Hematopoietic multipotent progenitor cell treated with erythropoietin and hydrocortisone succinate and interleukin-3 and kit ligand, for 17 days (in vitro differentiated cells): ENCODE data around the gene COG4.
A peak's percentile ranks its signal among the peaks of the same experiment; 100 is the strongest.
"Not testable (repeated sequence)": the region's sequence is repeated elsewhere in the genome, so short reads cannot be mapped to it uniquely, and the experiment has no call there.

Source experiments
- DNase-seq: peaks from one replicate; pipeline ENCODE4 v3.0.0-alpha.2; 2015; ENCODE audit warnings: low spot score

COG4 gene

DNA sequence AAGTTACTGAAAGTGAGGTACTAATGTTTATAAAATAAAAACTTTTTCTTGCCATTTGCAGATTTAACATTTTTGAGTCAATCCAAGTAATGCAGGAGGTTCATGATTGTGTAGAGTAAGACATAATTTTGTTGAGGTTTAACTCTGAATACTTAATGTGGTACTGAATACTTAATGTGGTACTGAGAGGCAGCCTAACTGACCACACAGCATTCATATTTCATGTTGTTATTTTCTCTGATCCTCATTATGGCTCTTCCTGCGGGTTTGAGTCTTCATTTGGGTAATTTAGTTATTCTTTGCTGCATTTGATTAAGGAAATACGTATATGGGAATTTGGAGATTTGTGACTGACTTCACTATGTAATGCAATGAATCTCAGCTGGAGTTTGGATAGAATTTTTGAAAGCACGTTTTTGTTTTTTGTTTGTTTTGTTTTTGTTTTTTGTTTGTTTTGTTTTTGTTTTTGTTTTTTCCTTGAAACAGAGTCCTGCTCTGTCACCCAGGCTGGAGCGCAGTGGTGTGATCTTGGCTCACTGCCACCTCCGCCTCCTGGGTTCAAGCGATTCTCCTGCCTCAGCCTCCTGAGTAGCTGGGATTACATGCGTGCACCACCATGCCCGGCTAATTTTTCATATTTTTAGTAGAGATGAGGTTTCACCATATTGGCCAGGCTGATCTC, 4.1 kb upstream of the COG4 start:
- DNase-seq: peak; percentile 29

DNA sequence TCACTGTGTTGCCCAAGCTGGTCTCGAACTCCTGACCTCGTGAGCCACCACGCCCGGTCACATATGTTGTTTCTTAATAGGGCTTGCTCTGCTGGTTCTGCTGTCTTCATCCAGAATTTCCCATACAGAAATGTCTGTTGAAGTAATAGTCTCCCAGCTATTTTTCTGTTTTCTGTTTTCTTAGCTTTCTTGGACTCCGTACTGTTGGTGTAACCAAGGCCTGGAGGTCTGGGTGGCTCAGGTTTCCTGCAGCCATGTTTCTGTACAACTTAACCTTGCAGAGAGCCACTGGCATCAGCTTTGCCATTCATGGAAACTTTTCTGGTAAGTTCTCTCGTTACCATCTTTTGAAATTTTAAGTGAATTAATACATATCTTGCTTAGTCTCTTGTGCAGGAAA, 3.0 kb upstream of the COG4 start:
- no peak for DNase-seq

DNA sequence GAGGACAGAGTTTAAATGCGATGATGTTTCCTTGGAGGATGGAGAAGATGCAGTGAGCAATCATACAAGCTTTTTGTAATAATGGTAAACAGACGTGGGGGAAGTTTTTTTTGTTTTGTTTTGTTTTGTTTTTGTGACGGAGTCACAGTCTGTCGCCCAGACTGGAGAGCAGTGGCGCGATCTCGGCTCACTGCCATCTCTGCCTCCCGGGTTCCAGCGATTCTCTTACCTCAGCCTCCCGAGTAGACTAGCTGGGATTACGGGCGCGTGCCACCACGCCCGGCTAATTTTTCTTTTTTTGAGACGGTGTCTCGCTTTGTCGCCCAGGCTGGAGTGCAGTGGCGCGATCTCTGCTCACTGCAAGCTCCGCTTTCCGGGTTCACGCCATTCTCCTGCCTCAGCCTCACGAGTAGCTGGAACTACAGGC, 1.1 kb upstream of the COG4 start:
- DNase-seq: not testable (repeated sequence)

DNA sequence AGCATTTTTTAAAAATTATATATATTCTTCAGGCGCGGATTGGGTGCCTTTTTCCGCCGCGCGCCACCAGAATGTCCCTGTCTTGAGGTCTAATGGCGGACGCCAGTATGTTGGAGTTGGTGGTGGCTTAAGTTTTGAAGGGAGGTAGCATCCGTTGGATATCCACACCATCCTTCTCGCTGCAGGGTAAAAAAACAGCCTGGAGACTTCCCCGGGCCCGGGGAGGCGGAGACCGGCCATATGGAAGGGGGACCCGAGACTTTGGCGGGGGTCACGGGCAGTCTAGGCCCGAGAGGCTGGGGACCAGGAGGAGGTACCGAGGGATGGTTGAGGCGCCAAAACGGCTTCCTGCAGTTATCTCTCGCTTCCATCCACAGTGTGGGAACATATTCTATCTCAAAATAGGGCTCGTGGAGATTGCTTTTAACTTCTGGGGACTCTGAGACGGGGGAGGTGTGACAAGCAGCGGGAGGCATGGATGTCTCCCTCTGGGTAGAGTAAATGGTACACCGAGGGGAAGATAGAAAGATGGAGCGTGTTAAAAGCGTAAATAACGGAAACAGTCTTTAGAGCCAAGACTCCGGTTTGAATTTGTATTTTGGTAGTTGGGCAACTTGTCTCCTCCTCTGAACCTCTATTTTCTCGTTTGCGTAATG, 517 bp upstream of the COG4 start, which contains the start of gene SF3B3:
TSS of gene SF3B3 (plus strand) at position 74 of the 656 bp plus-strand sequence. CDS start 2,841 bp downstream, outside the sequence.
- no peak for DNase-seq

DNA sequence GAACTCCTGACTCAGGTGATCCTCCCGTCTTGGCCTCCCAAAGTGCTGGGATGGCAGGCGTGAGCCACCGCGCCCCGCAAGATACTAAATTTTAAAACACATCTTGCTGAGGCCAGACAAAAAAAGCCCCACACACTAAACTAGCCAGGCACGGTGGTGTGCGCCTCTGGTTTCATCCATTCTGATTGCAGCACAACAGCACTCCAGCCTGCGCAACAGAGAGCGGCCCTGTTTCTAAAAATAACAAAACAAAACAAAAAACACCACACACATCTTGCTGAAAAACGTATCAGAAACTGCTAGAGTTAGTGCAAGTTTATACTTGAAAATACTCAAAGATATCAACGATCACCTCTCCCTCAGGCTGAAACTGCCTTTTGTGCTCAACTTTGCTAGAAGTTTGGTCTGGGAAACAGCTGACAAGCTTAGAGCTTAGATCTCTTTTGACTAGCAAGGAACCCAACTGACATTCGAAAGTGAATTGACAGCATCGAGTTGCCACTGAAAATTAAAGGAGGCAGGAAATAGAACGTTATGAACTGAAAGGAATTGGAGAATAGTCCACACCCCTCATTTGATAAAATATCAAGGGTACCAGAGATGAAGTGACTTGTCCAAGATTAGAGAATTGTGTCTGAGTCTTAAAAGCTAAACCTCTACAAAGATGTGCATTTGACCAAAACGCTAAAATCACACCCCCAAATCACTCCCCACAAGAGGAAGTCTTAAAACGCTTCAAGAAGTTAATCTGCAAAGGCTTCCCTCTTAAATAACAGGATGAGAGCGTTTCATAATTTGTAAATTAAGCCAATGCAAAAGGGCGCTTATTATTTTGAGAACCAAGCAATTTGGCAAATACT, 908 bp downstream of the COG4 start:
- DNase-seq: peak; percentile 21

DNA sequence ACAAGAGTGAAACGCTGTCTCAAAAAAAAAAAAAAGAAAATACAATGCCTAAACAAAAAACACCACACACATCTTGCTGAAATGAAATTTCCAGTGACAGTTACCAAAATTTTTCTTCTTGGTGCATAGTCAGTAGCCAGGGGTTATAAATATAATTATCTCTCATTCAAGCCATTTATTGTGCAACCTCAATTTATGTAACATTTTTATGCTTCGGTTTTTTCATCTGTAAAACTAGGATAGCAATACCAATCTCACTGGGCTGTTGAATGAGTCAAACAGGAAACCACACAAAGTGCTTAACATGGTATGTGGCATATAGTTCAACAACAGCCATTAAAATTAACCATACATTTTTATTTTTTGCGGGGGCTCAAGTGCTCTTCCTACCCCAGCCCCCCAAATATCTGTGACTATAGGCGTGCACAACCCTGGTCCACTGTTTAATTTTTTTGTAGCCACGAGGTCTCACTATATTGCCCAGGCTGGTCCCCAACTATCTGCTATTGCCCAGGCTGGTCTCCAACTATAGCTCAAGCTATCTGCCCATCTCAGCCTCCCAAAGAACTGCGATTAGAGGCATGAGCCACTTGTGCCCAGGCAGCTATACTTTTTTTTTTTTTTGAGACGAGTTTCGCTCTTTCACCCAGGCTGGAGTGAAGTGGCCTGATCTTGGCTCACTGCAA, 2.6 kb downstream of the COG4 start:
- no peak for DNase-seq

DNA sequence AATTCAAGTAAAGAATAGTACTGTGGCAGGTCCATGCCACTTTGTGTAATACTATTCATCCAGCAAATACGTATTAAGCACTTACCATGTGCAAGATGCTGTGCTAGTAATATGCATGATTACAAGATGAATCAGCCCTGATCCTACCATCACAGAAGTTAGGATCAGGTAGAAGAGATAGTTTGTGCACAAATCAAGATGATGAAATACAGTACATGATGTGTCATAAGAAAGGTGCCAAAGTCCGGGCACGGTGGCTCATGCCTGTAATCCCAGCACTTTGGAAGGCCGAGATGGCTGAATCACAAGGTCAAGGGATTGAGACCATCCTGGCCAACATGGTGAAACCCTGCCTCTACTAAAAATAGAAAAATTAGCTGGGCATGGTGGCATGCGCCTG, 10.9 kb downstream of the COG4 start:
- no peak for DNase-seq

DNA sequence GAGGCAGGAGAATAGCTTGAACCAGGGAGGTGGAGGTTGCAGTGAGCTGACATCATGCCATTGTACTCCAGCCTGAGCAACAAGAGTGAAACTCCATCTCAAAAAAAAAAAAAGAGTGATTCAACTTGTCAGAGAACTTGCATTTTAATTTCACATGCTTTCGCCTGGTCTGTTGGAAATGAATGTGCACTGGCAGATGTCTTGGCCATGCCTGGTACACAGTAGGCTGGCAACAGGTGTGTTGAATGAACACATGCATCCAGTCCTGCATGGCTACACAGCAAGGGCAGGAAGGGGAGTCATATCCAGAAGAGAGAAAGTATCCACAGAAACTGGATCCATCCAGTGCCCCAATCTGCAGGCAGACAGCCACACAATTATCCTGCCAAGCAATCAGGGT, 11.5 kb downstream of the COG4 start:
- no peak for DNase-seq

DNA sequence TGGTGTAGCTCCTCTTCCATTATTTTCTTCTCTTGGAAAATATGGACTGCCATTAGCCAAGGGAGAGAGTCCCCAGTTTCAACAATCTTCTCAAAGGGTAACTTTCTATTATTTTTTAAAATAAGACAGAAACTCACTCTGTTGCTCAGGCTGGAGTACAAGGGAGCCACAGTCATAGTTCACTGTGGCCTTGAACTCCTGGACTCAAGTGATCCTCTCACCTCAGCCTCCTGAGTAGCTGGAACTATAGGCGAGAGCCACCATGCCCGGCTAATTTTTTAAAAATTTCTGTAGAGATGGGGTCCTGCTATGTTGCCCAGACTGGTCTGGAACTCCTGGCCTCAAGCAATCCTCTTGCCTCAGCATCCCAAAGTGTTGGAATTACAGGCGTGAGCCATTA, 13.1 kb downstream of the COG4 start:
- DNase-seq: no peak

DNA sequence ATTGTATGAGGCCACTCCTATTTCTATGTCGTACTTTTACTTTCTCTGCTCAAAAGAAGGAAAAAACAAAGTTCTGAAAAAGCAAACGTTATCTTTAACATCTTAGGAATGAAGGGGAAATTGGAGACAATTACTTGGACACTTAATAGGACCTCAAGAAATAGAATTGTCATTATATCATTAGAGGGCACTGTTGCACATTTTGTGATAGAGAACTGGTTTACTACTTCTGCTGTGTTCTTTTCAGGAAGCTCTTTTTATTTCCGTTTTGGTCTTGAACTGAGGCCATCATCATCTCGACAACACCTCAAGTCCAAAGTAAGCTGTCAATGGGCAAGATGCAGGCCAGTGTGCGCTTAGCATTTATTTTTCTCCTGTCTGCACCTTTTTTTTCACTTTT, 14.6 kb downstream of the COG4 start:
- DNase-seq: peak; percentile 21

DNA sequence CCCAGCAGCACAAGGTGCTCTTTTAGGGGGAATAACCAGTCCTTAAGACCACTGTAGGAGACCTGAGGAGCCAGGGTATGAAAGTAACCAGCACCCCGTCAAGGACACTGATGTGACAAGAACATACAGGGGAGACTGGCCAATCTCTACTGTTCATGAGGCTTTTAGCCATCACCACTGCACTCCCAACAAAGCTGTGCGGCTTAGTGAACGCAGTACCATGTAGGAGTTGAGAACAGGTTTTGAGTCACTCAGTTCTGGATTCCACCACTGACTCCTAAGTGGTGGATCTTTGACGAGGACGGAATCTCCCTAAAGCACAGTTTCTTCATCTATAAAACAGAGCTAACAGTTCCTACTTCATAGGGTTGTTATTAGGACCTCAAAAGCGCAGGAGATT, 26.8 kb downstream of the COG4 start:
- no peak for DNase-seq

DNA sequence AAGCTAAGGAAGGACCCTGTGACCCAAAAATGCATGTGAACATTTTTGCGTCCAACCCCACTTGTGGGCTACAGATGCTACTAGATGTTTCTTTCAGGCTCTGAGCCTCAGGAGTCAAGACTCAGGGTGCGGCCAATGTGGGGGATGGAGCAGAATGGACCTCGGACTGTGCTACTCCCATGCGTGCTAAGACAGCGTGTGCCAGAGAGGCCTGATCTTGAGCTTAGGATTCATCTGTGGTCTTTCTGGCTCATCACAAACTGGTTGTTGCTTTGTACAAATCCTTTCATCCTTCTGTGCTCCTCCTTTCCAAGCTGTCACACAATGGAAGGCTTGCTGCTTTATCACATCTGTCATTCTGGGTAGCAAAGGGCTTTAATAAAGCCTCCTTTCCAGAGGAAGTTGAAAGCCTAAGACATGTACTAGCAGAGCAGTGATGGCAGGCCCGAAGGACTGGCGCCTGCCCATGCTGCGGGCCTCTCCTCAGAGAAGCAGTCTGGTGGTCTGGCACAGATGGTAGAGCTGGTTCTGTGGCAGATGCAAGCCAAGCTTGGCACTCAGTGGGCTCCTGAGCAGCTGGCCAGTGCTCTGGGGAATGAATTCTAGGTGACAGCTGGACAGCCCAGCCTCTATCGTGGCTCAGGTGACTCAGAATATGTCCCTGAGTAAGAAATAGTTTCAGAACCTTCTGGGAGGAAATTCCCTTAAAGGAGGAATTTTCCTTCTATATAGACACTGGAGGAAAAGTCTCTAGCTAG, 27.8 kb downstream of the COG4 start:
- no peak for DNase-seq

DNA sequence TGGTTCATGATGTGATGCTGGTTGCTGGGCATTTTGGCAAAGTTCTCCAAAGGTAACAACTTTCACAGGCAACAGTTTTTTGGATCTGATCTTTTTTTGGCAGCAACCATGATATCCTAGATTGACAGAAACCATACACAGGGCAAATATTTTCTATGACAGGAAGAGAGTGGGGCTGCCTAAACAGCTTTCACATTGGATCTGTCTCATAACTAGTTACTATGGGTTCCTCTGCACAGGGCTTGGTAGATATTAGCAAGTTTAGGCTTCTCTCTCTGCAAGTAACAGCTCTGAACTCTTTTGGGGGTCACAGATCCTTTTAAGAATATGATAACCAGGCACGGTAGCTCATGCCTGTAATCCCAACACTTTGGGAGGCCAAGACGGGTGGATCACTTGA, 28.6 kb downstream of the COG4 start:
- DNase-seq: no peak

DNA sequence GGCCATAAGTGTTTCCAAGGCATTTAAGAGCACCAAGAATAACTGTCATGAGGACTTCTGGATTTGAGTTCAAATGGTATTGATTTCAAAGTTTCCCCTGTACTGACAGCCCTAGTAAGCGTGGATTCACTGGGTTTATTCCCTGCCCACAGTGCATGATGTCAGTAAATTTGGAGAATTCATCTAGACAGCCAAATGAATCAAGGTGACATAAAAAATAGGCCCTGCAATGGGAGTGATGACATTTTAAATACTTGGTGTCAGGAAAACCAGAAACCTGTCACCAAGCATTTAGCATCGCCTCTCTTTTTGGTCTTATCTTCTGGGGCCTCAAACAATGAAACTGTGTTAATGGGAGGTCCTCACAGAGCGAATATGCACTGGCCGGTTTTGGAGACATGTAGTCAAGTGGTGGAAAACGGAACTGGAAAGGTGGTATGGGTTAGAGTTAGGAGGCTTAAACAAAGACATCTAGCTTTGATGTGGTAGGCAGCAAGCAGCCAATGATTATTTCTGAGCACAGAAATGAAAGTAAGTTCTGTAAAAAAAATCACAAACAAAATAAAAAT, 29.1 kb downstream of the COG4 start:
- no peak for DNase-seq

DNA sequence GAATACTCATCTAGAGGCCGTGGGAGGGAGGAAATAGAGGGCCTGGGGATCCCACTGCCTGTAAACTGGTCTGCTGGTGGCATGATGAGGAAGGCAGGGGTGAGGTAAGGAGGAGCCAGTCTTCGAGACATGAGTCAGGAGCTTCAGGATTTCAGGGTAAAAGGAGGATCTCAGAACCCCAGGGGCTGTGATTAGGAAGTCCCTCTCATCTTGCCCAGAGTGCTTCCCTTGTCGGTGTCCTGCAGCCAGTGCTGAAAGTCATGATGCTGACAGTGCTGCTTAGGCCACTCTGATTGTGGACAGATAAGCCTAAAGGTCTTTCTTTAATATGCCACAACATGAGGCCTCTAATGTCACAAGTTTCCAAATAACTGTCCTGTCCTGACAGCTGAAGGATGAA, 29.6 kb downstream of the COG4 start:
- DNase-seq: no peak

DNA sequence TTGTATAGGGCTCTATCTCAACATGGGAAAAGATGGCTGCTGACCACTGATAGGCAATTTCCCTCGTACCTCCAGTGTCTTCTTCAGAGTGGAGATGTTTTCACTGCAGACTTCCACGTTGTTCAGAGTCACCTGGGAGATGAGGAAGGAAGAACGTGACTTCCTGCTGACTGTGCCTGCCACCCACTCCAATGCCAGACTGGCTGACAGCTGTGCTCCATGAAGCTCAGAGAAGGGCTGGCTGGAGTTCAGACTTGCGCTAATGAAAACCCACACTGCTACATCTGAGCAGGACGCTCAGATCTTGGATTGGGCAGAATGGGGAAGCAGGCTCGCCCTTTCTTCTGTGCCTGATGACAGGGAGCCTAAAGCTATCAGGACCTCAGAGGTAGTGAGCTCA, 33.1 kb downstream of the COG4 start:
- no peak for DNase-seq

DNA sequence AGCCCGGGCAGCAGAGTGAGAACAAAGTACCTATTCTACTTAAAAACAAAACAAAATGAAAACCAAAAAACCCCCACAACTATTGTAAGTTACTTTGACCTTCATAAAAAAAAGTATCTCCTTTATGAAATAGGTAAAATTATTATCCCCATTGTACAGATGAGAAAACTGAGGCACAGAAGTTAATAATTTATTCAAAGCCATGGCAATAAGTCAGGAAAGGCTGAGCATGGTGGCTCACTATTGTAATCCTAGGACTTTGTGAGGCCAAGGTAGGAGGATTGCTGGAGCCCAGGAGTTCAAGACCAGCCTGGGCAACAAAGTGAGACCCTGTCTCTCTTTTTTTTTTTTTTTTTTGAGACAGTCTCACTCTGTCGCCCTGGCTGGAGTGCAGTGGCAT, 38.5 kb downstream of the COG4 start:
- DNase-seq: no peak

DNA sequence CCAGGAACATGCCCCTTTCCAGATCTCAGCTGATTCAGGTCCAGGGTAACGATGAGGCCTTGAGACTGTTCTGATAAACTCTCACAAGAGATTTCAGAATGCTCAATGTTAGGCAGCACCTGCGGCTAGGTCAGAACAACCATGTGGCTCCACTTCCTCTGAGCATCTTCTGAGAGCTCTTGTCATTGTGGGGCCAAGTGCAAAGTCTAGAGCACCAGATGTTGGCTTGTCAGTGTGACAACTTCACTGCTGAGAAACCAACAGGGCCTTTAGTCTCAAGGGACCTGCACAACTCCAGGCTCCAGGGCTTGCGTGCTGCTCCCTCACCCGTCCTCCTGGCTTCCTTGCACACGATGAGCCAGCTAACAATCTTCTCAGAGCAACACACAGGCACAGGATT, 39.9 kb downstream of the COG4 start:
- DNase-seq: no peak

DNA sequence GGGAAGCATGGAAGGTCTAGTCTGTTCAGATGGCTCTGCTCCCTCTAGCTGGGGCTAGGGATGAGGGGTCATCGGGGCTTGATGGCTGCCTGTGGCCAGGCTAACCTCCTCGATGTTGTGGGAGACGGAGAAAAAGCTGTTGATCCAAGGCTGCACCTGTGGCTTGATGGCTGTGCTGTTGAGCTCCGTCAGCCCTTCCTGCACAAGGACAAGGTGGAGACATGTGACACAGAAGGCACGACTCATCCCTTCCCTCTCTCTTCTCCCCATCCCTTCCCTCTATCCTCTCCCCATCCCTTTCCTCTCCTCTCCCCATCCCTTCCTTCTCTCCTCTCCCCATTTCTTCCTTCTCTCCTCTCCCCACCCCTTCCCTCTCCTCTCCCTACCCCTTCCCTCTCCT, 40.7 kb downstream of the COG4 start:
- DNase-seq: no peak

DNA sequence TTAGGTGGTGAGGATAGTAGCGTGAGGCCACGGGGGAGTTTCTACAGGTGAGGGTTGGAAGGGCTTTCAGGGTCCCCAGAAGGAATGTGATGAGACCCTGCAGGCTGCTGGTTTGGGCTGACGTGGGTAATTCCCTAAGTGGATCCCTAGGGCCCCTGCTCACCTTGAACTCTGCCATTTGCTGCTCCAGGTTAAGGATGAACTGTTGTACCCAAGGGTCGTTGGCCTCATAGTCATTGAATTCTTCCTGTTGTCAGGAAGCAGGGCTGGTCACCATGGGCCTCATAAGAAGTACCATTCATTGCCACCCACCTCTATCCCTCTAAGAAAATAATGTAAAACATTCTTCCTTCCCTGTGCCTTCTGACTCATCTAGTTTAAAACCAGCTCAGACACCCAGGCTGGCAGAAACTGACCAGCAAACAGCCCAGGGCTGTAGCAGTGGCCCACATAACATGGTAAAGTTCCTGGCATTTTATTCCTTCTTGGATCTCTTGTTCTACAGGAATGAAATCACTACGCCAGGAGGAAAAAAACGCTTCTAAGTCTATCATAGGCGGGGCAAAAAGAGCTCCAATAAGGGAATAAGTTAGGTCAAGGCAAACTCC, 41.3 kb downstream of the COG4 start:
- DNase-seq: no peak
